A673 (cell line): Measurements from ENCODE around the gene BCAS1. TPM values are rescaled to one million over a fixed set of nuclear protein-coding genes. Genes with fewer than 3 reads are reported as not detected.

Experiments
- BruUV-seq: library from RNA; stranded (reverse); fragments of 400-500 nt; replicated peaks from 2 replicates; lab custom pipeline; 2021; lab: Mats Ljungman, UMichigan
- CTCF ChIA-PET: fragments of 300-600 bp; sonication (Branson Sonifier 250); formaldehyde crosslinking; loops from one replicate; lab custom pipeline; 2022; ENCODE audit warnings: antibody characterized with exemption; lab: Charles Lee
- POLR2A ChIA-PET: fragments of 300-600 bp; sonication (Branson Sonifier 250); formaldehyde crosslinking; loops from one replicate; lab custom pipeline; 2022; ENCODE audit warnings: antibody characterized with exemption; ENCODE audit not compliant: low non-redundant PET; lab: Charles Lee
- DNase-seq: peaks from one replicate; pipeline ENCODE4 v3.0.0-alpha.2; 2015; ENCODE audit warnings: low spot score
- H3K27ac ChIP-seq: fragments of 200-600 bp; sonication (generic); 2 replicates; pipeline ENCODE4 v1.5.1; 2016; ENCODE audit warnings: mixed run types, low read depth, mild to moderate bottlenecking, mixed read lengths, antibody characterized with exemption, low read length; ENCODE audit not compliant: poor library complexity, severe bottlenecking
- H3K27me3 ChIP-seq: fragments of 200-600 bp; sonication (generic); replicated peaks from 2 replicates; pipeline ENCODE4 v1.6.1; 2017; ENCODE audit warnings: mixed run types, low read depth, mild to moderate bottlenecking, mixed read lengths, antibody characterized with exemption, low read length; ENCODE audit not compliant: insufficient read depth, poor library complexity
- H3K36me3 ChIP-seq: fragments of 200-600 bp; sonication (generic); 2 replicates; pipeline ENCODE4 v1.6.1; 2016; ENCODE audit warnings: mixed run types, mild to moderate bottlenecking, mixed read lengths, antibody characterized with exemption, low read length; ENCODE audit not compliant: insufficient read depth, poor library complexity, severe bottlenecking
- H3K4me1 ChIP-seq: fragments of 200-600 bp; sonication (generic); 2 replicates; pipeline ENCODE4 v1.6.1; 2017; ENCODE audit warnings: mixed run types, mild to moderate bottlenecking, mixed read lengths, antibody characterized with exemption, low read length; ENCODE audit not compliant: insufficient read depth, poor library complexity, severe bottlenecking
- H3K4me3 ChIP-seq: fragments of 200-600 bp; sonication (generic); 2 replicates; pipeline ENCODE4 v1.5.1; 2016; ENCODE audit warnings: low read depth, mixed run types, mild to moderate bottlenecking, mixed read lengths, low read length; ENCODE audit not compliant: poor library complexity, severe bottlenecking
- H3K9me3 ChIP-seq: fragments of 200-600 bp; sonication (generic); 2 replicates; pipeline ENCODE4 v1.6.1; 2016; ENCODE audit warnings: mixed run types, low read depth, mild to moderate bottlenecking, mixed read lengths, antibody characterized with exemption, low read length; ENCODE audit not compliant: poor library complexity, severe bottlenecking
- CTCF ChIP-seq: fragments of 300-800, 200-600 bp; sonication (generic); conservative IDR thresholded peaks from 2 replicates; pipeline ENCODE4 v1.5.1; 2017; ENCODE audit warnings: low read depth, mild to moderate bottlenecking, antibody characterized with exemption, low read length, moderate library complexity, mixed read lengths
- EZH2 ChIP-seq: fragments of 200-600 bp; sonication (generic); IDR thresholded peaks from 2 replicates; pipeline ENCODE4 v1.6.1; 2017; ENCODE audit warnings: borderline replicate concordance, low read depth, mild to moderate bottlenecking, mixed read lengths, antibody characterized with exemption, low read length; ENCODE audit not compliant: poor library complexity, severe bottlenecking
- intact Hi-C: fragments of 100-400 bp; cut with micrococcal nuclease; formaldehyde crosslinking; loops from one replicate; pipeline ENCODE4 v1.10.0; 2022; ENCODE audit not compliant: unreplicated experiment
- total RNA-seq: library from RNA; stranded (reverse); gene quantifications from 2 replicates; pipeline ENCODE4 v1.2.3, GENCODE V29; 2021

BCAS1 gene
- total RNA-seq, 1 experiment from 2014 or later = 1.4 TPM

GRCh38 chr20:53961527-53961926 lies 108.9 kb downstream of the BCAS1 start:
- H3K27ac ChIP-seq = peak overlapping the region; percentile 97
- H3K36me3 ChIP-seq = no peaks in the 10 kb centered on the region
- TF ChIP-seq EZH2 (no peak), CTCF (no peak)
- CTCF ChIA-PET = interaction anchor here (1.2 kb wide), 2 partner anchors 21 to 100 kb away, joined by 3 to 4 read pairs; no protein-coding TSS in a partner anchor
- intact Hi-C loops = loop anchor here (2.0 to 5.0 kb wide), 2 partner anchors 101 to 499 kb away; no protein-coding TSS in a partner anchor
- peak overlapping the region; percentile 19 for H3K4me3 ChIP-seq
- H3K9me3 ChIP-seq = peaks cover 5% of the 10 kb centered on the region
- BruUV-seq = TSS peak; percentile 74
- peak; percentile 57 for DNase-seq
- POLR2A ChIA-PET = no interaction called here
- peaks cover 60% of the 10 kb centered on the region for H3K4me1 ChIP-seq
- H3K27me3 ChIP-seq = no peaks in the 10 kb centered on the region

- Histone ChIP-seq H3K36me3 (peaks cover 6% of the 10 kb centered on the region), H3K4me1 (peaks cover 60% of the 10 kb centered on the region), H3K4me3 (peak overlapping the region; percentile 19), H3K27ac (peak overlapping the region; percentile 97), H3K27me3 (no peaks in the 10 kb centered on the region), H3K9me3 (peaks cover 12% of the 10 kb centered on the region)
- intact Hi-C loops = loop anchor here (2.0 to 5.0 kb wide), 2 partner anchors 102 to 498 kb away; no protein-coding TSS in a partner anchor
- POLR2A ChIA-PET = interaction anchor here (0.6 kb wide), 4 partner anchors 29 to 381 kb away, joined by 3 to 8 read pairs (median 4); no protein-coding TSS in a partner anchor
- no peak for TF ChIP-seq EZH2
- TF ChIP-seq CTCF = no peak
- DNase-seq = peak; percentile 92
- CTCF ChIA-PET = interaction anchor here (1.2 kb wide), 2 partner anchors 20 to 101 kb away, joined by 3 to 4 read pairs; no protein-coding TSS in a partner anchor
- BruUV-seq = no TSS peak
Measured at GRCh38 chr20:53960579-53961272, 109.7 kb downstream of the BCAS1 start.

GRCh38 chr20:53959911-53960578 lies 110.3 kb downstream of the BCAS1 start:
- intact Hi-C loops = loop anchor here (2.0 to 5.0 kb wide), 2 partner anchors 102 to 497 kb away; no protein-coding TSS in a partner anchor
- ChIA-PET CTCF (no interaction called here), POLR2A (interaction anchor here (0.6 kb wide), 3 partner anchors 28 to 380 kb away, joined by 3 to 8 read pairs (median 4); no protein-coding TSS in a partner anchor)

More at GRCh38 chr20:53959911-53960578, 110.3 kb downstream of the BCAS1 start:
- TF ChIP-seq CTCF (no peak), EZH2 (no peak)
- H3K36me3 ChIP-seq = peaks cover 6% of the 10 kb centered on the region
- no peaks in the 10 kb centered on the region for H3K27me3 ChIP-seq
- no TSS peak for BruUV-seq
- peaks cover 10% of the 10 kb centered on the region for H3K9me3 ChIP-seq
- H3K4me3 ChIP-seq = peak overlapping the region; percentile 21
- peaks cover 60% of the 10 kb centered on the region for H3K4me1 ChIP-seq
- peak overlapping the region; percentile 97 for H3K27ac ChIP-seq
- no peak for DNase-seq
